Heart left ventricle (tissue), 16 donors: Measurements from ENCODE around the gene DCUN1D2. TPM values are rescaled to one million over a fixed set of nuclear protein-coding genes. Genes with fewer than 3 reads are reported as not detected.
A peak's percentile ranks its signal among the peaks of the same experiment; 100 is the strongest.

Experiments used
- ATAC-seq, 4 donors: fragments of 200-7000 bp; cut with Tn5 transposase; one replicate each; pipeline ENCODE4 v1.9.1; 2020 to 2022; ENCODE audit warnings: moderate library complexity in 4 of 4, mild to moderate bottlenecking in 3 of 4, moderate number of reproducible peaks in 1 of 4
- DNase-seq, 5 donors: peaks; one replicate each; pipeline ENCODE4 v3.0.0-alpha.2; 2020
- H3K27ac ChIP-seq, 12 donors: fragments of 200-600 bp; sonication (generic) in 4 of 12; one replicate each; pipeline versions ENCODE4 v1.5.0 to v1.8.0; 2016 to 2022; ENCODE audit warnings: mild to moderate bottlenecking in 2 of 12
- H3K27me3 ChIP-seq, 9 donors: fragments of 200-600 bp; sonication (generic) in 2 of 9; one replicate each; pipeline versions ENCODE4 v1.5.1 to v1.8.0; 2016 to 2022; ENCODE audit warnings: mild to moderate bottlenecking in 3 of 9
- H3K36me3 ChIP-seq, 9 donors: fragments of 200-600 bp; sonication (generic) in 2 of 9; one replicate each; pipeline versions ENCODE4 v1.5.0 to v1.8.0; 2018 to 2022; ENCODE audit warnings: mild to moderate bottlenecking in 2 of 9
- H3K4me1 ChIP-seq, 12 donors: fragments of 200-600 bp; sonication (generic) in 4 of 12; one replicate each; pipeline versions ENCODE4 v1.5.0 to v1.8.0; 2016 to 2022; ENCODE audit warnings: mild to moderate bottlenecking in 3 of 12
- H3K4me3 ChIP-seq, 12 donors: fragments of 200-600 bp; sonication (generic) in 4 of 12; one replicate each; pipeline versions ENCODE4 v1.5.0 to v1.8.0; 2017 to 2022; ENCODE audit warnings: mild to moderate bottlenecking in 9 of 12, moderate library complexity in 4 of 12
- H3K9me3 ChIP-seq, 12 donors: fragments of 200-600 bp; sonication (generic) in 4 of 12; one replicate each; pipeline versions ENCODE4 v1.5.0 to v1.8.0; 2016 to 2022; ENCODE audit warnings: mild to moderate bottlenecking in 1 of 12
- CTCF ChIP-seq, 12 donors: fragments of 200-600 bp; sonication (generic) in 4 of 12; IDR thresholded peaks; one replicate each; pipeline versions ENCODE4 v1.5.0 to v1.8.0; 2018 to 2022; ENCODE audit warnings: antibody characterized with exemption in 12 of 12, mild to moderate bottlenecking in 5 of 12
- POLR2A ChIP-seq, 2 donors: fragments of 450-650 bp; IDR thresholded peaks; one replicate each; pipeline ENCODE4 v1.6.1; 2017; ENCODE audit warnings: antibody characterized with exemption in 2 of 2, mild to moderate bottlenecking in 2 of 2, moderate library complexity in 2 of 2
- WGBS, 4 donors: extraction: QIAGEN DNeasy Blood & Tissue Kit in 2 of 4; methylation state at CpG; one replicate each; pipeline versions ENCODE4 v1.1.5 to v1.1.7; 2013 to 2018; 5-methylcytosine and 5-hydroxymethylcytosine counted together
- intact Hi-C, 10 donors: fragments of 100-400 bp; cut with DNase I; formaldehyde crosslinking; loops; one replicate each; pipeline versions ENCODE4 v1.11.1 to v1.14.2; 2022
- polyA plus RNA-seq, 2 donors: library from polyadenylated mRNA; stranded (reverse); fragments of 200-250 nt; gene quantifications; one replicate each; pipeline ENCODE4 v1.2.3, GENCODE V29; 2013
- total RNA-seq, 9 donors: library from RNA; depleted of rRNA in 2 of 9; stranded (reverse); fragments of >200 nt in 2 of 9; fragmentation: NEBNext Ultra II Directional in 3 of 9; extraction: Animal tissue kit (Norgen Biotek cat#: 25700) in 3 of 9; gene quantifications; one replicate each; pipeline versions ENCODE4 v1.1.0 to v1.2.4, GENCODE V29; 2016 to 2023
- donor health status: ischemic (EF 13 %, LVEDD 7.1; RV severe dilation, severe dysfunction).
- donor health status: healthy with polysubstance abuse.
- donor health status: DM: no; HTN: yes; CAD: no.
- donor health status: DM: no; HTN: no; CAD: no.
- donor health status: ischemic (EF 25% LVEDD 6.9; RV normal size, moderate dysfunction).
- donor health status: ischemic (EF 25% LVEDD 5.7; RV mildly dilated, moderate dysfunction).
- donor health status: healthy.
- donor health status: DM: yes; HTN: yes; CAD: no.
- donor health status: ischemic (EF 35%, LVEDD 5.7; RV mildly dilated, moderate dysfunction).
- donor health status: nonischemic (EF 11% LVEDD 7.7; RV severe dilation, severe dysfunction).
- donor health status: DM: yes; HTN: yes; CAD: no.
- donor health status: PGD.
- donor health status: ischemic (EF 29% LVEDD 5.4; RV normal size, mild dysfunction).
- donor health status: nonischemic (EF 23%, LVEDD 6.1; RV moderate dilation, normal function).

DCUN1D2 gene
- total and polyA plus RNA-seq, 11 donors = 68.7 to 247 (median 153) TPM

GRCh38 chr13:113468472-113469201 lies 21.9 kb downstream of the DCUN1D2 start:
- DNase-seq (peak in 1 of 5 donors; percentile 17), ATAC-seq (peak in 2 of 4 donors; percentile 73 to 77)
- whole genome bisulfite sequencing, 4 donors = 70 to 82% (median 78%) methylated on average over 22 of the region's 22 CpGs
- intact Hi-C loops = no loop called here
- Histone ChIP-seq H3K9me3 (no peaks in the 10 kb centered on the region), H3K36me3 (peaks cover 0 to 71% (median 32%) of the 10 kb centered on the region in 9 donors), H3K4me1 (peaks cover 0 to 20% (median 2%) of the 10 kb centered on the region in 12 donors), H3K27ac (peak overlapping the region in 2 of 12 donors; percentile 41 to 69), H3K4me3 (no peak overlapping the region), H3K27me3 (no peaks in the 10 kb centered on the region)
- TF ChIP-seq POLR2A (IDR thresholded peaks at IDR 0.05) (no peak), CTCF (IDR thresholded peaks at IDR 0.05) (no peak)

GRCh38 chr13:113468029-113468428 lies 22.5 kb downstream of the DCUN1D2 start:
- Histone ChIP-seq H3K4me3 (no peak overlapping the region), H3K36me3 (peaks cover 0 to 67% (median 26%) of the 10 kb centered on the region in 9 donors), H3K9me3 (no peaks in the 10 kb centered on the region), H3K27me3 (no peaks in the 10 kb centered on the region), H3K4me1 (peaks cover 0 to 13% (median under 1%) of the 10 kb centered on the region in 12 donors), H3K27ac (peak overlapping the region in 1 of 12 donors; percentile 69)
- intact Hi-C loops = no loop called here
- no peak for TF ChIP-seq POLR2A (IDR thresholded peaks at IDR 0.05)
- no peak for TF ChIP-seq CTCF (IDR thresholded peaks at IDR 0.05)
- ATAC-seq (no peak), DNase-seq (peak in 1 of 5 donors; percentile 16)
- 91 to 98% (median 93%) methylated on average over 7 of the region's 7 CpGs for whole genome bisulfite sequencing, 4 donors

- H3K9me3 ChIP-seq = no peaks in the 10 kb centered on the region
- H3K4me3 ChIP-seq = no peak overlapping the region
- no peak for ATAC-seq
- no peak overlapping the region for H3K27ac ChIP-seq
- no peak for DNase-seq
- no peaks in the 10 kb centered on the region for H3K27me3 ChIP-seq
- intact Hi-C loops = no loop called here
- TF ChIP-seq CTCF (IDR thresholded peaks at IDR 0.05) = no peak
- no peak for TF ChIP-seq POLR2A (IDR thresholded peaks at IDR 0.05)
- 95 to 98% (median 97%) methylated on average over 3 of the region's 3 CpGs for WGBS, 4 donors
- peaks cover 0 to 13% (median 0%) of the 10 kb centered on the region in 12 donors for H3K4me1 ChIP-seq
- H3K36me3 ChIP-seq = peaks cover 0 to 70% (median 28%) of the 10 kb centered on the region in 9 donors
Observed at GRCh38 chr13:113466383-113466782, 24.1 kb downstream of the DCUN1D2 start.

- 75 to 80% (median 79%) methylated on average over 4 of the region's 4 CpGs for WGBS, 4 donors
- Histone ChIP-seq H3K4me1 (peaks cover 0 to 21% (median 1%) of the 10 kb centered on the region in 12 donors), H3K27me3 (no peaks in the 10 kb centered on the region), H3K27ac (no peak overlapping the region), H3K36me3 (peaks cover 0 to 81% (median 39%) of the 10 kb centered on the region in 9 donors), H3K4me3 (no peak overlapping the region), H3K9me3 (no peaks in the 10 kb centered on the region)
- DNase-seq (no peak), ATAC-seq (no peak)
- intact Hi-C loops = no loop called here
- TF ChIP-seq CTCF (IDR thresholded peaks at IDR 0.05) (no peak), POLR2A (IDR thresholded peaks at IDR 0.05) (no peak)
Observed at GRCh38 chr13:113465300-113465699, 25.2 kb downstream of the DCUN1D2 start.
